IPS DF 6.9 (cell line): ENCODE results near the gene COQ2.
A peak's percentile ranks its signal among the peaks of the same experiment; 100 is the strongest.
"Not testable (repeated sequence)": the region's sequence is repeated elsewhere in the genome, so short reads cannot be mapped to it uniquely, and the experiment has no call there.

Source experiments
- DNase-seq: peaks from one replicate; pipeline ENCODE4 v3.0.0-alpha.2; 2013; ENCODE audit warnings: low read depth, low spot score
- H3K27ac ChIP-seq: one replicate; pipeline ENCODE4 v1.5.1; 2013; ENCODE audit warnings: low read length, control low read depth
- H3K27me3 ChIP-seq: 2 replicates; pipeline ENCODE4 v1.6.1; 2013; ENCODE audit warnings: mild to moderate bottlenecking, low read length; ENCODE audit not compliant: control insufficient read depth, insufficient read depth
- H3K36me3 ChIP-seq: 2 replicates; pipeline ENCODE4 v1.6.1; 2013; ENCODE audit warnings: low read length; ENCODE audit not compliant: control insufficient read depth, insufficient read depth
- H3K4me1 ChIP-seq: 2 replicates; pipeline ENCODE4 v1.6.1; 2013; ENCODE audit warnings: low read length; ENCODE audit not compliant: control insufficient read depth, insufficient read depth
- H3K4me3 ChIP-seq: 2 replicates; pipeline ENCODE4 v1.5.1; 2013; ENCODE audit warnings: mild to moderate bottlenecking, low read length
- H3K9me3 ChIP-seq: 2 replicates; pipeline ENCODE4 v1.6.1; 2013; ENCODE audit warnings: low read length, inconsistent platforms; ENCODE audit not compliant: control insufficient read depth, insufficient read depth
- WGBS: extraction: QIAGEN DNeasy Blood & Tissue Kit; methylation state at CpG from one replicate; pipeline ENCODE4 v1.1.7; 2013; ENCODE audit warnings: mixed read lengths, missing lambda C conversion rate; ENCODE audit not compliant: insufficient read length, insufficient coverage; 5-methylcytosine and 5-hydroxymethylcytosine counted together

The COQ2 gene

GRCh38 chr4:83316459-83317165, 32.0 kb upstream of the COQ2 start:
- no peaks in the 10 kb centered on the region for H3K9me3 ChIP-seq
- no peaks in the 10 kb centered on the region for H3K4me1 ChIP-seq
- H3K4me3 ChIP-seq: no peak overlapping the region
- no peak for DNase-seq
- H3K27ac ChIP-seq: no peak overlapping the region
- no CpG with 5 or more reads among the region's 13 CpGs for WGBS
- no peaks in the 10 kb centered on the region for H3K27me3 ChIP-seq
- H3K36me3 ChIP-seq: no peaks in the 10 kb centered on the region

GRCh38 chr4:83315341-83315870, 30.8 kb upstream of the COQ2 start:
- H3K9me3 ChIP-seq: no peaks in the 10 kb centered on the region
- no peak overlapping the region for H3K4me3 ChIP-seq
- no peak for DNase-seq
- H3K27me3 ChIP-seq: no peaks in the 10 kb centered on the region
- no peaks in the 10 kb centered on the region for H3K4me1 ChIP-seq
- no CpG with 5 or more reads among the region's 4 CpGs for WGBS
- H3K27ac ChIP-seq: no peak overlapping the region
- no peaks in the 10 kb centered on the region for H3K36me3 ChIP-seq

GRCh38 chr4:83308672-83309071, 24.1 kb upstream of the COQ2 start:
- Histone ChIP-seq H3K36me3 (no peaks in the 10 kb centered on the region), H3K27ac (no peak overlapping the region), H3K4me3 (no peak overlapping the region), H3K4me1 (0 out of 2 replicates have a peak, but pooled peaks cover 2% of the 10 kb centered on the region), H3K9me3 (no peaks in the 10 kb centered on the region), H3K27me3 (no peaks in the 10 kb centered on the region)
- no peak for DNase-seq
- no CpG with 5 or more reads among the region's 4 CpGs for WGBS

GRCh38 chr4:83307920-83308319, 23.3 kb upstream of the COQ2 start:
- H3K4me3 ChIP-seq: no peak overlapping the region
- no peak for DNase-seq
- WGBS: no CpG with 5 or more reads among the region's 7 CpGs
- no peak overlapping the region for H3K27ac ChIP-seq
- no peaks in the 10 kb centered on the region for H3K9me3 ChIP-seq
- H3K4me1 ChIP-seq: 0 out of 2 replicates have a peak, but pooled peaks cover 2% of the 10 kb centered on the region
- no peaks in the 10 kb centered on the region for H3K36me3 ChIP-seq
- no peaks in the 10 kb centered on the region for H3K27me3 ChIP-seq

- no peaks in the 10 kb centered on the region for H3K9me3 ChIP-seq
- H3K4me3 ChIP-seq: no peak overlapping the region
- H3K27ac ChIP-seq: no peak overlapping the region
- DNase-seq: no peak
- H3K27me3 ChIP-seq: no peaks in the 10 kb centered on the region
- H3K36me3 ChIP-seq: no peaks in the 10 kb centered on the region
- WGBS: no CpG with 5 or more reads among the region's 2 CpGs
- H3K4me1 ChIP-seq: 0 out of 2 replicates have a peak, but pooled peaks cover 2% of the 10 kb centered on the region
Observed at GRCh38 chr4:83305187-83305586, 20.6 kb upstream of the COQ2 start.

GRCh38 chr4:83297548-83298260, 13.1 kb upstream of the COQ2 start:
- no peaks in the 10 kb centered on the region for H3K27me3 ChIP-seq
- WGBS: 100% methylated on average over 1 of the region's 3 CpGs
- no peaks in the 10 kb centered on the region for H3K36me3 ChIP-seq
- H3K27ac ChIP-seq: no peak overlapping the region
- H3K4me1 ChIP-seq: no peaks in the 10 kb centered on the region
- H3K4me3 ChIP-seq: no peak overlapping the region
- no peak for DNase-seq
- no peaks in the 10 kb centered on the region for H3K9me3 ChIP-seq

- WGBS: 100% methylated on average over 1 of the region's 8 CpGs
- DNase-seq: no peak
- Histone ChIP-seq H3K27ac (no peak overlapping the region), H3K36me3 (no peaks in the 10 kb centered on the region), H3K9me3 (no peaks in the 10 kb centered on the region), H3K4me1 (no peaks in the 10 kb centered on the region), H3K4me3 (no peak overlapping the region), H3K27me3 (no peaks in the 10 kb centered on the region)
Observed at GRCh38 chr4:83293305-83294046, 8.9 kb upstream of the COQ2 start.

- not testable (repeated sequence) for H3K27ac ChIP-seq, H3K9me3 ChIP-seq, H3K4me3 ChIP-seq, H3K36me3 ChIP-seq, DNase-seq, H3K27me3 ChIP-seq, H3K4me1 ChIP-seq
- WGBS: no CpG with 5 or more reads among the region's 3 CpGs
Observed at GRCh38 chr4:83290059-83290774, 5.6 kb upstream of the COQ2 start.

- H3K4me1 ChIP-seq, H3K27ac ChIP-seq, H3K36me3 ChIP-seq, H3K4me3 ChIP-seq, H3K9me3 ChIP-seq, DNase-seq, H3K27me3 ChIP-seq: not testable (repeated sequence)
- no CpG with 5 or more reads among the region's 1 CpG for WGBS
Observed at GRCh38 chr4:83288381-83288780, 3.8 kb upstream of the COQ2 start.

GRCh38 chr4:83285055-83285407, 433 bp upstream of the COQ2 start:
- no CpG with 5 or more reads among the region's 9 CpGs for WGBS

More at GRCh38 chr4:83285055-83285407, 433 bp upstream of the COQ2 start:
- no peaks in the 10 kb centered on the region for H3K36me3 ChIP-seq
- no peaks in the 10 kb centered on the region; the same call in 1 of the 2 replicates for H3K27me3 ChIP-seq
- H3K4me3 ChIP-seq: peak overlapping the region; percentile 86; the same call in 1 of the 2 replicates
- no peak overlapping the region for H3K27ac ChIP-seq
- no peaks in the 10 kb centered on the region for H3K9me3 ChIP-seq
- DNase-seq: no peak
- no peaks in the 10 kb centered on the region for H3K4me1 ChIP-seq
